Calu3 (cell line): Measurements from ENCODE around the gene GUCY1A2. TPM values are rescaled to one million over a fixed set of nuclear protein-coding genes. Genes with fewer than 3 reads are reported as not detected.

Source experiments
- BruUV-seq: library from RNA; stranded (reverse); fragments of 400-500 nt; replicated peaks from 2 replicates; lab custom pipeline; 2021; lab: Mats Ljungman, UMichigan
- CTCF ChIA-PET: fragments of 300-600 bp; sonication (Branson Sonifier 250); formaldehyde crosslinking; loops from one replicate; lab custom pipeline; 2022; ENCODE audit warnings: antibody characterized with exemption; lab: Charles Lee
- DNase-seq: peaks from one replicate; pipeline ENCODE4 v3.0.0; 2022
- H3K27ac Mint-ChIP-seq: one replicate; pipeline ENCODE4 v1.8.0; 2022; ENCODE audit warnings: mixed read lengths; ENCODE audit not compliant: unreplicated experiment
- H3K27me3 Mint-ChIP-seq: one replicate; pipeline ENCODE4 v1.8.0; 2022; ENCODE audit warnings: mixed read lengths; ENCODE audit not compliant: unreplicated experiment
- H3K36me3 Mint-ChIP-seq: one replicate; pipeline ENCODE4 v1.8.0; 2022; ENCODE audit warnings: mild to moderate bottlenecking, moderate library complexity, mixed read lengths; ENCODE audit not compliant: insufficient read depth, unreplicated experiment
- H3K4me1 Mint-ChIP-seq: one replicate; pipeline ENCODE4 v1.8.0; 2022; ENCODE audit warnings: mild to moderate bottlenecking, low read depth, mixed read lengths; ENCODE audit not compliant: unreplicated experiment
- H3K4me3 Mint-ChIP-seq: one replicate; pipeline ENCODE4 v1.8.0; 2022; ENCODE audit warnings: mild to moderate bottlenecking, low read depth, moderate library complexity, mixed read lengths; ENCODE audit not compliant: unreplicated experiment
- H3K9me3 Mint-ChIP-seq: one replicate; pipeline ENCODE4 v1.8.0; 2022; ENCODE audit warnings: low read depth, mixed read lengths; ENCODE audit not compliant: unreplicated experiment
- CTCF ChIP-seq: fragments of 200-600 bp; IDR thresholded peaks from one replicate; pipeline ENCODE4 v1.8.0; 2022; ENCODE audit warnings: antibody characterized with exemption; ENCODE audit not compliant: unreplicated experiment
- intact Hi-C: fragments of 100-400 bp; cut with micrococcal nuclease; formaldehyde crosslinking; loops from one replicate; pipeline ENCODE4 v1.10.0; 2022; ENCODE audit not compliant: unreplicated experiment
- total RNA-seq: library from RNA; stranded (reverse); gene quantifications from 2 replicates; pipeline ENCODE4 v1.2.3, GENCODE V29; 2022

GUCY1A2 gene
- total RNA-seq, 1 experiment from 2014 or later, result not detected

- DNase-seq, result no peak
- Mint-ChIP-seq H3K27ac (no peak overlapping the region), H3K4me1 (no peaks in the 10 kb centered on the region), H3K27me3 (no peaks in the 10 kb centered on the region), H3K9me3 (peaks cover 8% of the 10 kb centered on the region), H3K4me3 (no peak overlapping the region), H3K36me3 (no peaks in the 10 kb centered on the region)
- intact Hi-C loops, result no loop called here
- CTCF ChIA-PET, result no interaction called here
- no peak for TF ChIP-seq CTCF
- BruUV-seq, result no TSS peak
Observed at GRCh38 chr11:106761240-106761639, 257.0 kb downstream of the GUCY1A2 start.

GRCh38 chr11:106748059-106748458 is 270.2 kb downstream of the GUCY1A2 start:
- no peak for DNase-seq
- no TSS peak for BruUV-seq
- CTCF ChIA-PET, result no interaction called here
- peaks cover 2% of the 10 kb centered on the region for H3K9me3 Mint-ChIP-seq
- H3K4me1 Mint-ChIP-seq, result no peaks in the 10 kb centered on the region
- no peak for TF ChIP-seq CTCF
- no peak overlapping the region for H3K27ac Mint-ChIP-seq
- intact Hi-C loops, result no loop called here
- no peak overlapping the region for H3K4me3 Mint-ChIP-seq
- H3K36me3 Mint-ChIP-seq, result no peaks in the 10 kb centered on the region
- no peaks in the 10 kb centered on the region for H3K27me3 Mint-ChIP-seq

- no TSS peak for BruUV-seq
- Mint-ChIP-seq H3K27ac (no peak overlapping the region), H3K4me1 (no peaks in the 10 kb centered on the region), H3K27me3 (no peaks in the 10 kb centered on the region), H3K36me3 (no peaks in the 10 kb centered on the region), H3K4me3 (no peak overlapping the region), H3K9me3 (peaks cover 7% of the 10 kb centered on the region)
- CTCF ChIA-PET, result interaction anchor here (0.6 kb wide), 1 partner anchor 585 kb away, joined by 3 read pairs; no protein-coding TSS in a partner anchor
- no peak for TF ChIP-seq CTCF
- intact Hi-C loops, result no loop called here
- DNase-seq, result no peak
Observed at GRCh38 chr11:106745941-106746340, 272.3 kb downstream of the GUCY1A2 start.

- intact Hi-C loops, result no loop called here
- no peak overlapping the region for H3K4me3 Mint-ChIP-seq
- TF ChIP-seq CTCF, result no peak
- no peaks in the 10 kb centered on the region for H3K27me3 Mint-ChIP-seq
- CTCF ChIA-PET, result no interaction called here
- no TSS peak for BruUV-seq
- H3K9me3 Mint-ChIP-seq, result peaks cover 2% of the 10 kb centered on the region
- H3K27ac Mint-ChIP-seq, result no peak overlapping the region
- no peak for DNase-seq
- no peaks in the 10 kb centered on the region for H3K4me1 Mint-ChIP-seq
- H3K36me3 Mint-ChIP-seq, result no peaks in the 10 kb centered on the region
Observed at GRCh38 chr11:106733635-106734034, 284.6 kb downstream of the GUCY1A2 start.
